Stimulated activated CD4-positive, alpha-beta T cell treated with anti-CD3 and anti-CD28 coated beads, Interleukin-4, amount 100 ng/mL, for 24 hours (primary cell): ENCODE results near the gene PPCDC.

ENCODE experiments used
- DNase-seq: peaks from one replicate; pipeline ENCODE4 v3.0.0-alpha.2; 2020

The PPCDC gene

GRCh38 chr15:75023181-75023871, at the start of gene PPCDC:
PPCDC (plus strand) TSS chr15:75023590; CDS start chr15:75028319, 4,729 bp downstream.
- peak; percentile 95 for DNase-seq

GRCh38 chr15:74976159-74976558, 47.2 kb upstream of the PPCDC start:
- no peak for DNase-seq

GRCh38 chr15:74977599-74977998, 45.8 kb upstream of the PPCDC start:
- DNase-seq: no peak

DNA sequence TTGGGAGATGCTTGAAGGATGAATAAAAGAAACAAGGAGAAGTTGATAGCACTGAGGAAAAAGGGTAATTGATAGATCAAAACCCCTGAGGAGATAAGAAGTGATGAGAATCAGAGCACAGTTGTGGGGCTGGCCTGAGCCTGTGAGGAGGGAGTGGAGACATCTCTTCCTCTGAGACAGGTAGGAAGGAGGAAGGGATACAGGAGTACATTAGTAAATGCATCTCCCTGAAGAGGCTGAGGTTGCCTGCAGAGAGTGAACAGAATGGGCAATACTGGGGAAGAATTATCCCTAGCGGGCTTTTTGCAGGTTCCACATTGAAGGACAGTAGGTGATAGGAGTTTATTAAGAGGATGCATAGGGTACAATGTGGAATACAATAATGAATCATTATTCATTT, 45.3 kb upstream of the PPCDC start:
- DNase-seq: no peak

GRCh38 chr15:74978503-74978902, 44.9 kb upstream of the PPCDC start:
- DNase-seq: peak; percentile 46

GRCh38 chr15:74982183-74982582, 41.2 kb upstream of the PPCDC start:
- DNase-seq: no peak

DNA sequence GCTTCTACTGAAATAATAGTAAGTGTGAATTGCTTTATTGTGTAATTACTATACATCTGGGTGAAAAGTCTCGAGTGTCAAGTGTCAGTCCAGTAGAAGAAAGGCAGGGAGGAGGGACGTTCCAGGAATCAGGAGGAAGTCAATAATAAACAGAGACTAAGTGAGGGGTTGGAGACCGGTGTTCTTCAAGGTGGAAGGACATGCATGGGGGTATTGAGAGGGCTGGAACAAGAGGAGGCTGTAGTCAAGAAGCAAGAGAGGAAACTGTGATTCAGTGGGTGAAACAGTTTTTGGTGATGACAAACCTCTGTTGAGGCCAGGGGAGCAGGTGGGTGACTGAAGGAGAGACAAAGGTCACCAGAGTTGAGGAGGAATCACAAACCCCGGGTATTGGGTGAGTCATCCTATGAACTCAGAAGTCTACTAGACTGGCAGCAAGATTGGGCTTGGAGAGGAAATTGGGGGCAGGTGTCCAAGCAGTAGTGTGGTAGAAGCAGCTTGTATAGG, 39.6 kb upstream of the PPCDC start:
- peak; percentile 70 for DNase-seq

GRCh38 chr15:74988007-74988800, 35.2 kb upstream of the PPCDC start:
- peak; percentile 26 for DNase-seq

DNA sequence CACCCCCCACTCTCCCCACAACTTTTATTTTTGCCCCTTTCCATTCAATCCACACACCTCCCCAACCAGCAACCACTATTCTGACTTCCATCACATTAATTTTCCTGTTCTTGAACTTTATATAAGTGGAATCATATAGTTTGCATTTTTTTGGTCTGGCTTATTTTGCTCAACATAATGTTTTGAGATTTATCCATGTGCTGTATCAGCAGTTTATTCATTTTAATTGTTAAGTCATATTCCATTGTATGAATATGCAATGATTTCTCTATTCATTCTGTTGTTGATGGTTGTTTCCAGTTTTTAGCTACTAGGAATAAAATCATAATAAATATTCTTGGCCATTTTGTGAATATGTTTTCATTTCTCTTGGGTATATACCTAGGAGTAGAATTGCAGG, 33.9 kb upstream of the PPCDC start:
- DNase-seq: no peak

- no peak for DNase-seq
Measured at GRCh38 chr15:74992619-74993018, 30.8 kb upstream of the PPCDC start.

- no peak for DNase-seq
Measured at GRCh38 chr15:74994236-74994635, 29.2 kb upstream of the PPCDC start.

GRCh38 chr15:74994685-74995084, 28.7 kb upstream of the PPCDC start:
- no peak for DNase-seq

DNA sequence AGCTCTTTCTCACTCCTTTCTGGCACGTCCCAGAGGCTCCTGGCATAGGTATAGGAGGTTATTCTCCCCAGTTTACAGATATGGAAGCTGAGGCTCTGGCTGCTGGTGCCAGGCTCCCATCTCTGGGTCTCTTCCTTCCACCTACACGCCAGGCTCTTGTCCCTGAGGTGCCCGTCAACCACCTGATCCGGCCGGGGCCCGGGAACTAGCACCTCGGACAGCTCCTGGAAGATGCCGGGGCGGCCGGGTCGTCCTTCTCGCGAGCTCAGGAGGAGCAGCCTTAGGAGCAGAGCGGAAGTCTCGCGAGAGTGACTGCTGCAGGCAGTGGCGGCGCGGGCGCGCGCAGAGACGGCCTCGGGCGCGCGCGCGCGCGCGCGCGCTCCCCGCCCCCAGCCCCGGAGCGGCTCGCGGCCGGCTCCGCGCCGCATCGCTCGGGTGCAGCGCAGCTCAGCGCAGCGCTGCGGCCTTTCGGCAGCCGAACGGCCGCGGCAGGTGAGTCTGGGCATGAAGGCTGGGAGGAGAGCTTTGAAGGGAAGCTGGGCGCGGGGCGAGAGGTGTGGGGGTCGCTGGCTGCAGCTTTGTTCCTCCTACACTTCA, 28.1 kb upstream of the PPCDC start, which contains the start of gene SCAMP5:
Gene SCAMP5 (plus strand): TSS at position 382 of the 597 bp plus-strand sequence. CDS start 16,277 bp downstream, outside the sequence.
- peak; percentile 95 for DNase-seq

- DNase-seq: no peak
Measured at GRCh38 chr15:74995779-74996765, 27.3 kb upstream of the PPCDC start.

DNA sequence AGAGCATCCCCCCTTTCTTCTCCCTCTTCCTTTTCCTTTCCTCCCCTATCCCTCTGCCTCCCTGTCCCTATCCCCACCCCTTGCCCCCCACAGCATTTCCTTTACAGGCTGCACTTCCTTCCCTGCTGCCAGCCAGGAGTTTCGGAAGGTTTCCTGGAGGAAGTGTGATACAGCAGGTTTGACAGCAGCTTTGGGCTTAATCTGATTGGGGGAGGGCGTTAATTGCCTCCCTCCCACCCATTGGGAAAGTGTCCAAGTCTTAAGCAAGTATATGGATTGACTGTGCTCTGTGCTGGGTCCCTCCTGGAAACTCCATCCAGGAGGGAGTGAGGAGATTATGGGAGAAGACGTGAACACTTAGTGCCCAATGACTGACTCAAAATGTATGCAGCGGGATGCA, 26.2 kb upstream of the PPCDC start:
- DNase-seq: no peak

GRCh38 chr15:74997543-74997942, 25.8 kb upstream of the PPCDC start:
- no peak for DNase-seq

DNA sequence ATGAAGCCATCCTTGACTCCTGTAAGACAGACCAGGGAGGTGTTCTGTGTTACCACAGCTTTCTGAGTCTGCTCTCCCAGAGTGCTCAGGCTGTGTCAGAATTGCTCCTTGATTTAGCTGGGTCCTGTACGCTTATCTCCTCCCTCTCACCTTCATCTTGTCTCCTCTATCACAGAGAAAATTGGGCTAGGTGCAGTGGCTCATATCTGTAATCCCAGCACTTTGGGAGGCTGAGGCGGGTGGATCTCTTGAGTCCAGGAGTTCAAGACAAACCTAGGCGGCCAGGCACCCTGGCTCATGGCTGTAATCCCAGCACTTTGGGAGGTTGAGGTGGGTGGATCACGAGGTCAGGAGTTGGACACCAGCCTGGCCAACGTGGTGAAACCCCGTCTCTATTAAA, 22.1 kb upstream of the PPCDC start:
- no peak for DNase-seq

DNA sequence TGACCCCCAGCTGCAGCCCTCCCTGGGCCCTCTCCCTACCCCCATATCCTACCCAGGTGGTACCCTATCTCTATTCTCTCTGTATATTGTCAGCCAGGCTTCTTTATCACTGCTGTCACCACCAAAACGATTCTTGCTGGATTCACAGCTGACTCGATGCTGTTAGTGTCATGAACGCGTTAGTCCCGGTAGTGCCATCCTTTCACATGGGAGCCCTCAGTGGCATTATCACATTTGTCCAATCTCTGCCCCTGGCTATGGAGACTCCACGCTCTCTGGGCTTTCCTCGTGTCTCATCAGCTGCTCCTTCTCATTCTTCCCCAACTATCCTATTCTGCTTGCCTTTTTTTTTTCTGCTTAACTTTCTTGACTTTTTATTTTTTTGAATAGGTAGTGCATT, 21.0 kb upstream of the PPCDC start:
- no peak for DNase-seq

DNA sequence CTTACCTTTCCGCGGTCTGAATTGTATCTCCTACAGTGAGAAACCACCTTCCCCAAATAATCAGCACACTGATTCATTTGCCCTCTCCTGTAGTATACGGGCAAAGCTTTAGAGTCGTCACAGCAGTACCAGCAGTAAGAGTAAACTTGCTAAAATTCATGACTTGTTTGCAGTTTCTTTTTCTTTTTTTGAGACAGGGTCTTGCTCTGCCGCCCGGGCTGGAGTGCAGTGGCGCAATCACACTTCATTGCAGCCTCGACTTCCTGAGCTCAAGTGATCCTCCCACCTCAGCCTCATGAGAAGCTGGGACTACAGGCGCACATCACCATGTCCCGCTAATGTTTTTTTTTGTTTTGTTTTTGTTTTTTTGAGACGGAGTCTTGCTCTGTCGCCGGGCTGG, 16.2 kb upstream of the PPCDC start:
- no peak for DNase-seq

- no peak for DNase-seq
Measured at GRCh38 chr15:75008221-75008625, 15.2 kb upstream of the PPCDC start.

- no peak for DNase-seq
Measured at GRCh38 chr15:75008629-75009326, 14.6 kb upstream of the PPCDC start.

- no peak for DNase-seq
Measured at GRCh38 chr15:75016431-75016830, 7.0 kb upstream of the PPCDC start.
